ENCODE results near the gene CST9L.

- TF ChIP-seq CTCF (CRISPR knock-in tag; IDR thresholded peaks at IDR 0.05) (no peak), TCF7L2 (IDR thresholded peaks at IDR 0.05; ENCODE audit: low read depth, low read length) (no peak), ATF7 (IDR thresholded peaks at IDR 0.05) (no peak), ATF7 (CRISPR knock-in tag; IDR thresholded peaks at IDR 0.05) (no peak), ZFP62 (CRISPR knock-in tag; IDR thresholded peaks at IDR 0.05) (no peak), AGO2 (optimal IDR thresholded peaks at IDR 0.05; ENCODE audit: low read depth, low read length) (no peak), POLR2A (IDR thresholded peaks at IDR 0.05; ENCODE audit: insufficient read depth in 1 of 2, low read depth in 2 of 2, low read length in 2 of 2) (no peak), JDP2 (CRISPR knock-in tag; IDR thresholded peaks at IDR 0.05; ENCODE audit: borderline replicate concordance) (no peak), GTF2F1 (IDR thresholded peaks at IDR 0.05; ENCODE audit: low read length) (no peak)
Observed at GRCh38 chr20:23569570-23569969, 1.3 kb upstream of the CST9L start.
